G401 (cell line): Measurements from ENCODE around the gene PIK3CB. TPM values are rescaled to one million over a fixed set of nuclear protein-coding genes. Genes with fewer than 3 reads are reported as not detected.
"Not testable (repeated sequence)": the region's sequence is repeated elsewhere in the genome, so short reads cannot be mapped to it uniquely, and the experiment has no call there.

Experiments
- DNase-seq: peaks from one replicate; pipeline ENCODE4 v3.0.0-alpha.2; 2015; ENCODE audit warnings: low spot score
- in situ Hi-C: cut with HindIII; loops from 2 replicates; pipeline ENCODE4 v1.10.0; 2016; ENCODE audit warnings: low sequenced_read_pairs, mixed read lengths
- total RNA-seq: library from RNA; depleted of rRNA; stranded (reverse); fragments of >200 nt; shearing (Covaris generic); gene quantifications from 2 replicates; pipeline ENCODE4 v1.2.3, GENCODE V29; 2014

Gene PIK3CB
- total RNA-seq, 1 experiment from 2014 or later: 25.4 TPM

- DNase-seq: no peak
- in situ Hi-C loops: no loop called here
These were observed 16.4 kb downstream of the PIK3CB start for GRCh38 chr3:138818185-138818860.

- in situ Hi-C loops: no loop called here
- DNase-seq: no peak
These were observed 17.0 kb downstream of the PIK3CB start for GRCh38 chr3:138817695-138818094.

GRCh38 chr3:138812806-138813205 is 21.9 kb downstream of the PIK3CB start:
- DNase-seq: no peak
- in situ Hi-C loops: no loop called here

- in situ Hi-C loops: no loop called here
These were observed 25.1 kb downstream of the PIK3CB start for GRCh38 chr3:138809500-138810256.

GRCh38 chr3:138806376-138807080 is 28.2 kb downstream of the PIK3CB start:
- in situ Hi-C loops: no loop called here
- no peak for DNase-seq

More at GRCh38 chr3:138809500-138810256, 25.1 kb downstream of the PIK3CB start:
- DNase-seq: no peak

- no peak for DNase-seq
- in situ Hi-C loops: no loop called here
These were observed 31.6 kb downstream of the PIK3CB start for GRCh38 chr3:138803006-138803653.

GRCh38 chr3:138802223-138802622 is 32.5 kb downstream of the PIK3CB start:
- DNase-seq, in situ Hi-C loops: not testable (repeated sequence)

- in situ Hi-C loops: no loop called here
- no peak for DNase-seq
These were observed 32.9 kb downstream of the PIK3CB start for GRCh38 chr3:138801792-138802191.

- in situ Hi-C loops: no loop called here
- DNase-seq: no peak
These were observed 34.5 kb downstream of the PIK3CB start for GRCh38 chr3:138800248-138800647.

- in situ Hi-C loops: no loop called here
- no peak for DNase-seq
These were observed 34.9 kb downstream of the PIK3CB start for GRCh38 chr3:138799822-138800221.

- DNase-seq: no peak
- in situ Hi-C loops: no loop called here
These were observed 37.2 kb downstream of the PIK3CB start for GRCh38 chr3:138797508-138798038.

GRCh38 chr3:138796761-138797160 is 38.0 kb downstream of the PIK3CB start:
- DNase-seq: no peak
- in situ Hi-C loops: no loop called here

GRCh38 chr3:138786788-138787271 is 47.9 kb downstream of the PIK3CB start:
- no peak for DNase-seq
- in situ Hi-C loops: no loop called here

- in situ Hi-C loops: no loop called here
- DNase-seq: no peak
These were observed 48.8 kb downstream of the PIK3CB start for GRCh38 chr3:138785951-138786350.

GRCh38 chr3:138785362-138785857 is 49.3 kb downstream of the PIK3CB start:
- DNase-seq, in situ Hi-C loops: not testable (repeated sequence)

GRCh38 chr3:138782755-138783154 is 52.0 kb downstream of the PIK3CB start:
- in situ Hi-C loops: no loop called here
- DNase-seq: no peak

- in situ Hi-C loops: no loop called here
These were observed 53.7 kb downstream of the PIK3CB start for GRCh38 chr3:138781012-138781470.

GRCh38 chr3:138778643-138779042 is 56.1 kb downstream of the PIK3CB start:
- in situ Hi-C loops: no loop called here
- no peak for DNase-seq

More at GRCh38 chr3:138781012-138781470, 53.7 kb downstream of the PIK3CB start:
- DNase-seq: no peak

GRCh38 chr3:138776961-138777360 is 57.8 kb downstream of the PIK3CB start:
- in situ Hi-C loops: no loop called here
- no peak for DNase-seq
